ENCODE measurements around the gene SHROOM3. TPM values are rescaled to one million over a fixed set of nuclear protein-coding genes. Genes with fewer than 3 reads are reported as not detected.
A peak's percentile ranks its signal among the peaks of the same experiment; 100 is the strongest.
"Not testable (repeated sequence)": the region's sequence is repeated elsewhere in the genome, so short reads cannot be mapped to it uniquely, and the experiment has no call there.

Gene SHROOM3
- polyA plus RNA-seq, 1 experiment, result 9.5 TPM

GRCh38 chr4:76723373-76723772, 288.3 kb downstream of the SHROOM3 start:
- no peaks in the 10 kb centered on the region for H3K27me3 ChIP-seq (ENCODE audit: control insufficient read depth, insufficient read depth, low read length)
- no peak overlapping the region for H3K4me3 ChIP-seq (ENCODE audit: low read depth, low read length)
- H3K27ac ChIP-seq (ENCODE audit: low read depth, low read length), result peak overlapping the region; percentile 68
- H3K9me3 ChIP-seq (ENCODE audit: control insufficient read depth, insufficient read depth, low read length), result no peaks in the 10 kb centered on the region
- ChIA-PET POLR2A (interaction anchor here (0.6 to 1.2 kb wide), 4 partner anchors 15 to 349 kb away, joined by 3 to 5 read pairs (median 4); no protein-coding TSS in a partner anchor), CTCF (interaction anchor here (0.6 to 1.0 kb wide), 4 partner anchors 10 to 266 kb away, joined by 3 to 4 read pairs (median 3); no protein-coding TSS in a partner anchor)
- TF ChIP-seq, protein P1, sequence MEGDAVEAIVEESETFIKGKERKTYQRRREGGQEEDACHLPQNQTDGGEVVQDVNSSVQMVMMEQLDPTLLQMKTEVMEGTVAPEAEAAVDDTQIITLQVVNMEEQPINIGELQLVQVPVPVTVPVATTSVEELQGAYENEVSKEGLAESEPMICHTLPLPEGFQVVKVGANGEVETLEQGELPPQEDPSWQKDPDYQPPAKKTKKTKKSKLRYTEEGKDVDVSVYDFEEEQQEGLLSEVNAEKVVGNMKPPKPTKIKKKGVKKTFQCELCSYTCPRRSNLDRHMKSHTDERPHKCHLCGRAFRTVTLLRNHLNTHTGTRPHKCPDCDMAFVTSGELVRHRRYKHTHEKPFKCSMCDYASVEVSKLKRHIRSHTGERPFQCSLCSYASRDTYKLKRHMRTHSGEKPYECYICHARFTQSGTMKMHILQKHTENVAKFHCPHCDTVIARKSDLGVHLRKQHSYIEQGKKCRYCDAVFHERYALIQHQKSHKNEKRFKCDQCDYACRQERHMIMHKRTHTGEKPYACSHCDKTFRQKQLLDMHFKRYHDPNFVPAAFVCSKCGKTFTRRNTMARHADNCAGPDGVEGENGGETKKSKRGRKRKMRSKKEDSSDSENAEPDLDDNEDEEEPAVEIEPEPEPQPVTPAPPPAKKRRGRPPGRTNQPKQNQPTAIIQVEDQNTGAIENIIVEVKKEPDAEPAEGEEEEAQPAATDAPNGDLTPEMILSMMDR (IDR thresholded peaks at IDR 0.05; ENCODE audit: low read depth, low read length), result peak; percentile 48
- no peak for DNase-seq (ENCODE audit: low read depth, low spot score)

DNA sequence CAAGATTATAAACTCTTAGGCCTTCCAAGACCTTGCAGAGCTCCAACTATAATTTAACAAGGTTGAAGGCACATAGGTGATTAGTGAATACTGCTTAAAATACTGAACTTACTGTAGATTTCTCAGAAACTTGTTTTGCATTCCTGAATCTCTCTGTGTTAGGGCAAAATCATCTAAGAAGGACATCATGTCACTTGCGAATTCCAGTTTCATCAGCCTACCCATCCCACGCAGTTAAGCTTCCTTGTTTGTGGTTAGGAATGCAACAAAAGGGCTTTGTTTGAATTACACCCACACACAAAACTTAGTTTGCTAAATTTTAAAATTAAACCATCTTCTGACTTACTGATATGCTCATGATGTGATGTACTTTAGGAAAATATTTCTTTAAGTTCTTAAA, 288.9 kb downstream of the SHROOM3 start:
- ChIA-PET CTCF (interaction anchor here (1.0 kb wide), 1 partner anchor 265 kb away, joined by 3 read pairs; no protein-coding TSS in a partner anchor), POLR2A (interaction anchor here (1.0 to 1.2 kb wide), 3 partner anchors 14 to 30 kb away, joined by 4 to 5 read pairs (median 4); no protein-coding TSS in a partner anchor)
- peak; percentile 72 for DNase-seq (ENCODE audit: low read depth, low spot score)
- TF ChIP-seq, protein P1 (IDR thresholded peaks at IDR 0.05; ENCODE audit: low read depth, low read length), result no peak
- no peaks in the 10 kb centered on the region for H3K9me3 ChIP-seq (ENCODE audit: control insufficient read depth, insufficient read depth, low read length)
- H3K4me3 ChIP-seq (ENCODE audit: low read depth, low read length), result no peak overlapping the region
- peak overlapping the region; percentile 68 for H3K27ac ChIP-seq (ENCODE audit: low read depth, low read length)
- no peaks in the 10 kb centered on the region for H3K27me3 ChIP-seq (ENCODE audit: control insufficient read depth, insufficient read depth, low read length)

GRCh38 chr4:76725039-76725438, 290.0 kb downstream of the SHROOM3 start:
- Histone ChIP-seq H3K9me3 (ENCODE audit: control insufficient read depth, insufficient read depth, low read length) (no peaks in the 10 kb centered on the region), H3K27ac (ENCODE audit: low read depth, low read length) (no peak overlapping the region), H3K27me3 (ENCODE audit: control insufficient read depth, insufficient read depth, low read length) (no peaks in the 10 kb centered on the region), H3K4me3 (ENCODE audit: low read depth, low read length) (no peak overlapping the region)
- CTCF ChIA-PET, result interaction anchor here (0.6 kb wide), 1 partner anchor 368 kb away, joined by 3 read pairs; no protein-coding TSS in a partner anchor
- TF ChIP-seq, protein P1 (IDR thresholded peaks at IDR 0.05; ENCODE audit: low read depth, low read length), result no peak
- POLR2A ChIA-PET, result interaction anchor here (0.6 to 0.7 kb wide), 2 partner anchors 52 to 174 kb away, joined by 3 to 5 read pairs; no protein-coding TSS in a partner anchor
- no peak for DNase-seq (ENCODE audit: low read depth, low spot score)

- Histone ChIP-seq H3K27me3 (ENCODE audit: control insufficient read depth, insufficient read depth, low read length) (no peaks in the 10 kb centered on the region), H3K4me3 (ENCODE audit: low read depth, low read length) (no peak overlapping the region), H3K27ac (ENCODE audit: low read depth, low read length) (no peak overlapping the region), H3K9me3 (ENCODE audit: control insufficient read depth, insufficient read depth, low read length) (no peaks in the 10 kb centered on the region)
- CTCF ChIA-PET, result interaction anchor here (0.6 kb wide), 2 partner anchors 54 to 325 kb away, joined by 3 to 4 read pairs; no protein-coding TSS in a partner anchor
- DNase-seq (ENCODE audit: low read depth, low spot score), result no peak
- POLR2A ChIA-PET, result no interaction called here
- TF ChIP-seq, protein P1 (IDR thresholded peaks at IDR 0.05; ENCODE audit: low read depth, low read length), result no peak
These were observed 291.1 kb downstream of the SHROOM3 start for GRCh38 chr4:76726176-76726575.

GRCh38 chr4:76726631-76727030, 291.6 kb downstream of the SHROOM3 start:
- TF ChIP-seq, protein P1 (IDR thresholded peaks at IDR 0.05; ENCODE audit: low read depth, low read length), result no peak
- Histone ChIP-seq H3K27me3 (ENCODE audit: control insufficient read depth, insufficient read depth, low read length) (no peaks in the 10 kb centered on the region), H3K4me3 (ENCODE audit: low read depth, low read length) (no peak overlapping the region), H3K9me3 (ENCODE audit: control insufficient read depth, insufficient read depth, low read length) (no peaks in the 10 kb centered on the region), H3K27ac (ENCODE audit: low read depth, low read length) (peak overlapping the region; percentile 24)
- ChIA-PET POLR2A (no interaction called here), CTCF (interaction anchor here (0.6 kb wide), 1 partner anchor 325 kb away, joined by 3 read pairs; no protein-coding TSS in a partner anchor)
- no peak for DNase-seq (ENCODE audit: low read depth, low spot score)

DNA sequence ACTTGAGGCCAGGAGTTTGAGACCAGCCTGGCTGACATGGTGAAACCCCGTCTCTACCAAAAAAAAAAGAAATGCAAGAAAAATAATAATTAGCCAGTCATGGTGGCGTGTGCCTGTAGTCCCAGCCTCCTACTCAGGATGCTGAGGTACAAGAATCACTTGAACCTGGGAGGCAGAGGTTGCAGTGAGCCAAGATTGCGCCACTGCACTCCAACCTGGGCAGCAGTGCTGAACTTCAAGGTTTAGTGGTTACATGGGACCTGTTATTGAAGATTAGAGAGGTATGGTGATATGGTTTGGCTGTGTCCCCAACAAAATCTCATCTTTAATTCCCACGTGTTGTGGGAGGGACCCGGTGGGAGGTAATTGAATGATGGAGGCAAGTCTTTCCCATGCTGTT, 292.9 kb downstream of the SHROOM3 start:
- H3K4me3 ChIP-seq (ENCODE audit: low read depth, low read length); DNase-seq (ENCODE audit: low read depth, low spot score); H3K9me3 ChIP-seq (ENCODE audit: control insufficient read depth, insufficient read depth, low read length); CTCF ChIA-PET; H3K27ac ChIP-seq (ENCODE audit: low read depth, low read length); H3K27me3 ChIP-seq (ENCODE audit: control insufficient read depth, insufficient read depth, low read length); POLR2A ChIA-PET: not testable (repeated sequence)
